Lower leg skin (tissue), 3 donors: ENCODE measurements around the gene FEM1B.

Experiments
- CTCF ChIP-seq, 3 donors: fragments of 450-650 bp; IDR thresholded peaks; one replicate each; pipeline ENCODE4 v1.5.1; 2016; ENCODE audit warnings: antibody characterized with exemption in 3 of 3, mild to moderate bottlenecking in 3 of 3, moderate library complexity in 2 of 3
- POLR2A ChIP-seq, 2 donors: fragments of 450-650 bp; IDR thresholded peaks; one replicate each; pipeline ENCODE4 v1.6.1; 2016 to 2017; ENCODE audit warnings: antibody characterized with exemption in 2 of 2, mild to moderate bottlenecking in 1 of 2, moderate library complexity in 1 of 2

DNA sequence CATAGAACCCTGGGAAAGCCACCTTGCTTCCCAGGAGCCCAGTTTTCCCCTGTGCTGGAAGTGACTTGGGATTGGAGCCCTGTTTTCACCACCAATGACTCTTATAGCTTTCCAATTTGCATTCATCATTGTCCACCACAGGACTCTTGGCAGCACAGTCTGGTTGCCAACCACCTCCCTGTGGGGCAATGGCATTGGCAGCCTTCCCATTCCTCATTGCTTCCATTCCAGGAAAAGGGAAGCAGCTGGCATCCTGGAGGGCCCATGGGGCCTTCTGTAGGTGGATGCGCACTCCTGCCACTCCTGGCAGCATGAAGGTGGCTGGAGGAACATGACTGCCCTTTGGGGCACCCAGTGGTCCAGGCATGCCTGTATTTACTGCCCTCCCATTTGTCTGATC, 57.7 kb downstream of the FEM1B start:
- TF ChIP-seq POLR2A (IDR thresholded peaks at IDR 0.05) = no peak
- TF ChIP-seq CTCF (IDR thresholded peaks at IDR 0.05) = no peak
